Measurements from ENCODE around the gene SETD2. TPM values are rescaled to one million over a fixed set of nuclear protein-coding genes. Genes with fewer than 3 reads are reported as not detected.

SETD2 gene
- total and polyA plus RNA-seq, 7 donors: 12.0 to 72.6 (median 52.3) TPM

GRCh38 chr3:46971151-46971550, 192.8 kb downstream of the SETD2 start:
- Histone ChIP-seq H3K27ac (peak overlapping the region; percentile 29 to 64 (median 46)), H3K36me3 (no peaks in the 10 kb centered on the region), H3K27me3 (no peaks in the 10 kb centered on the region), H3K9me3 (no peaks in the 10 kb centered on the region), H3K4me1 (peaks cover 0 to 85% (median 77%) of the 10 kb centered on the region in 4 donors), H3K4me3 (no peak overlapping the region)
- intact Hi-C loops (cut with DNase I): no loop called here
- 52 to 63% methylated on average over 6 of the region's 6 CpGs for WGBS, 2 donors
- TF ChIP-seq, protein P1, sequence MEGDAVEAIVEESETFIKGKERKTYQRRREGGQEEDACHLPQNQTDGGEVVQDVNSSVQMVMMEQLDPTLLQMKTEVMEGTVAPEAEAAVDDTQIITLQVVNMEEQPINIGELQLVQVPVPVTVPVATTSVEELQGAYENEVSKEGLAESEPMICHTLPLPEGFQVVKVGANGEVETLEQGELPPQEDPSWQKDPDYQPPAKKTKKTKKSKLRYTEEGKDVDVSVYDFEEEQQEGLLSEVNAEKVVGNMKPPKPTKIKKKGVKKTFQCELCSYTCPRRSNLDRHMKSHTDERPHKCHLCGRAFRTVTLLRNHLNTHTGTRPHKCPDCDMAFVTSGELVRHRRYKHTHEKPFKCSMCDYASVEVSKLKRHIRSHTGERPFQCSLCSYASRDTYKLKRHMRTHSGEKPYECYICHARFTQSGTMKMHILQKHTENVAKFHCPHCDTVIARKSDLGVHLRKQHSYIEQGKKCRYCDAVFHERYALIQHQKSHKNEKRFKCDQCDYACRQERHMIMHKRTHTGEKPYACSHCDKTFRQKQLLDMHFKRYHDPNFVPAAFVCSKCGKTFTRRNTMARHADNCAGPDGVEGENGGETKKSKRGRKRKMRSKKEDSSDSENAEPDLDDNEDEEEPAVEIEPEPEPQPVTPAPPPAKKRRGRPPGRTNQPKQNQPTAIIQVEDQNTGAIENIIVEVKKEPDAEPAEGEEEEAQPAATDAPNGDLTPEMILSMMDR (IDR thresholded peaks at IDR 0.05): no peak
- no peak for TF ChIP-seq POLR2AphosphoS5 (IDR thresholded peaks at IDR 0.05)
- no peak for TF ChIP-seq POLR2A (IDR thresholded peaks at IDR 0.05)
- TF ChIP-seq EP300 (IDR thresholded peaks at IDR 0.05): no peak
- DNase-seq: no peak

- no peak for DNase-seq
- Histone ChIP-seq H3K9me3 (no peaks in the 10 kb centered on the region), H3K27me3 (no peaks in the 10 kb centered on the region), H3K4me1 (peaks cover 0 to 85% (median 72%) of the 10 kb centered on the region in 4 donors), H3K36me3 (peaks cover 0 to 3% (median 0%) of the 10 kb centered on the region in 4 donors), H3K27ac (peak overlapping the region; percentile 29 to 64 (median 46)), H3K4me3 (no peak overlapping the region)
- intact Hi-C loops (cut with DNase I): no loop called here
- TF ChIP-seq EP300 (IDR thresholded peaks at IDR 0.05) (no peak), POLR2AphosphoS5 (IDR thresholded peaks at IDR 0.05) (no peak), POLR2A (IDR thresholded peaks at IDR 0.05) (no peak)
- TF ChIP-seq, protein P1 (IDR thresholded peaks at IDR 0.05): no peak
- WGBS, 2 donors: 10 to 50% methylated on average over 3 of the region's 3 CpGs
These were observed 193.4 kb downstream of the SETD2 start for GRCh38 chr3:46970391-46971091.

GRCh38 chr3:46968783-46969428, 195.0 kb downstream of the SETD2 start:
- WGBS, 2 donors: 40 to 66% methylated on average over 9 of the region's 9 CpGs
- DNase-seq: no peak
- no peak overlapping the region for H3K4me3 ChIP-seq
- no peak overlapping the region for H3K27ac ChIP-seq
- no peaks in the 10 kb centered on the region for H3K27me3 ChIP-seq
- TF ChIP-seq POLR2AphosphoS5 (IDR thresholded peaks at IDR 0.05) (no peak), EP300 (IDR thresholded peaks at IDR 0.05) (no peak), POLR2A (IDR thresholded peaks at IDR 0.05) (no peak)
- TF ChIP-seq, protein P1 (IDR thresholded peaks at IDR 0.05): no peak
- intact Hi-C loops (cut with DNase I): no loop called here
- peaks cover 0 to 4% (median 0%) of the 10 kb centered on the region in 4 donors for H3K36me3 ChIP-seq
- H3K9me3 ChIP-seq: no peaks in the 10 kb centered on the region
- H3K4me1 ChIP-seq: peaks cover 0 to 77% (median 64%) of the 10 kb centered on the region in 4 donors

DNA sequence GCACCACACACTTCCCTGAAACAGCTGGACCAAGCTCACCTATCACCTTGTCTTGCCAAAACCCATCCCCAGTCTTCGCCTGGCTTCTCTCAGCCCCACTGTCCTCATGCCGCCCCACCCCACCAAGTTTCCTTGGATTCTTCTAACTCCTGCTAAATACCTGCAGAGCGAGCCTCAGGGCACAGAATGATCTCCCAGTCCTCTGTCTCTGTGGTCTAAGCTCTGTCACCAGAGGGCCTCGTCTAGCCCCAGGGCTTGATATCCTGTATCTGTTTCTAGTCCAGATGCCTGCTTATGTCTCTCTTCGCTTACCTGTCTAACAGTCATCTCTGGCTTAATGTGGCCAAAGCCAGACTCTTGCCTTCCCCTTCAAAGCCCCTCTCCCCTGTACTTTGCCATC, 197.1 kb downstream of the SETD2 start:
- peaks cover 0 to 69% (median 63%) of the 10 kb centered on the region in 4 donors for H3K4me1 ChIP-seq
- 78% methylated on average over 5 of the region's 5 CpGs for WGBS, 2 donors
- H3K9me3 ChIP-seq: no peaks in the 10 kb centered on the region
- intact Hi-C loops (cut with DNase I): no loop called here
- H3K27me3 ChIP-seq: no peaks in the 10 kb centered on the region
- no peak for DNase-seq
- H3K27ac ChIP-seq: no peak overlapping the region
- TF ChIP-seq, protein P1 (IDR thresholded peaks at IDR 0.05): no peak
- peaks cover 0 to 4% (median 0%) of the 10 kb centered on the region in 4 donors for H3K36me3 ChIP-seq
- H3K4me3 ChIP-seq: no peak overlapping the region

Small RNA genes lying within 50 kb of the gene (small RNA-seq; reads per million reads assigned to genes)
- 0 reads per million in 3 donors for gene MRPL57P3

Other genes with a start within 250 kb of the SETD2 start
- 10 to 100 TPM; 33.1 to 41.0 (median 36.6) TPM for gene CCDC12, start 187.4 kb downstream of the SETD2 start, total RNA-seq
- gene CCDC12, start 187.4 kb downstream of the SETD2 start, polyA plus RNA-seq: 10 to 100 TPM; 58.9 to 80.9 (median 77.5) TPM
- 10 to 100 TPM in 3 of 4 donors, 1 to 10 TPM in 1; 9.6 to 36.0 (median 13.5) TPM for gene NBEAL2, start 184.4 kb downstream of the SETD2 start, total RNA-seq
- gene NBEAL2, start 184.4 kb downstream of the SETD2 start, polyA plus RNA-seq: 10 to 100 TPM in 2 of 3 donors, 1 to 10 TPM in 1; 7.8 to 88.0 (median 11.3) TPM
- gene KIF9, start 118.7 kb upstream of the SETD2 start, total RNA-seq: 10 to 100 TPM in 1 of 4 donors, 1 to 10 TPM in 3; 5.3 to 16.1 (median 9.0) TPM
- 10 to 100 TPM; 14.6 to 20.4 (median 18.3) TPM for gene KIF9, start 118.7 kb upstream of the SETD2 start, polyA plus RNA-seq
- 10 to 100 TPM; 10.3 to 33.8 (median 11.7) TPM for gene KLHL18, start 118.8 kb upstream of the SETD2 start, total RNA-seq
- gene KLHL18, start 118.8 kb upstream of the SETD2 start, polyA plus RNA-seq: 10 to 100 TPM; 10.6 to 27.0 (median 13.8) TPM
- 10 to 100 TPM; 11.0 to 26.9 (median 14.7) TPM for gene PTPN23, start 216.9 kb upstream of the SETD2 start, total RNA-seq
- 10 to 100 TPM in 2 of 3 donors, 1 to 10 TPM in 1; 7.8 to 23.1 (median 10.2) TPM for gene PTPN23, start 216.9 kb upstream of the SETD2 start, polyA plus RNA-seq

Measured in sigmoid colon (tissue), 7 donors.